Upper lobe of right lung (tissue), 1 donor: ENCODE data around the gene SFMBT2. TPM values are rescaled to one million over a fixed set of nuclear protein-coding genes. Genes with fewer than 3 reads are reported as not detected.

Experiments used
- ATAC-seq: fragments of 200-7000 bp; cut with Tn5 transposase; one replicate; pipeline ENCODE4 v1.9.1; 2020; ENCODE audit warnings: mild to moderate bottlenecking, moderate library complexity
- DNase-seq: peaks from one replicate; pipeline ENCODE4 v3.0.0-alpha.2; 2020
- H3K27ac ChIP-seq: fragments of 200-600 bp; one replicate; pipeline ENCODE4 v1.8.0; 2022
- H3K27me3 ChIP-seq: fragments of 200-600 bp; one replicate; pipeline ENCODE4 v1.8.0; 2022; ENCODE audit warnings: mild to moderate bottlenecking
- H3K36me3 ChIP-seq: fragments of 200-600 bp; one replicate; pipeline ENCODE4 v1.8.0; 2022
- H3K4me1 ChIP-seq: fragments of 200-600 bp; one replicate; pipeline ENCODE4 v1.8.0; 2022
- H3K4me3 ChIP-seq: fragments of 200-600 bp; one replicate; pipeline ENCODE4 v1.8.0; 2022; ENCODE audit warnings: mild to moderate bottlenecking
- H3K9me3 ChIP-seq: fragments of 200-600 bp; one replicate; pipeline ENCODE4 v1.8.0; 2022
- intact Hi-C: fragments of 100-400 bp; cut with DNase I; formaldehyde crosslinking; loops from one replicate; pipeline ENCODE4 v1.11.0; 2022
- total RNA-seq: library from RNA; stranded (reverse); fragmentation: NEBNext Ultra II Directional; extraction: Animal tissue kit (Norgen Biotek cat#: 25700); gene quantifications from one replicate; pipeline ENCODE4 v1.2.1, GENCODE V29; 2021
- TF ChIP-seq, protein P1 (sequence below): fragments of 200-600 bp; IDR thresholded peaks from one replicate; pipeline ENCODE4 v1.8.0; 2022; ENCODE audit warnings: antibody characterized with exemption
- donor health status: DM: no; HTN: yes; CAD: no; lungs with severe emphysema.

The SFMBT2 gene
- total RNA-seq, 1 donor from 2014 or later, result 16.1 TPM

DNA sequence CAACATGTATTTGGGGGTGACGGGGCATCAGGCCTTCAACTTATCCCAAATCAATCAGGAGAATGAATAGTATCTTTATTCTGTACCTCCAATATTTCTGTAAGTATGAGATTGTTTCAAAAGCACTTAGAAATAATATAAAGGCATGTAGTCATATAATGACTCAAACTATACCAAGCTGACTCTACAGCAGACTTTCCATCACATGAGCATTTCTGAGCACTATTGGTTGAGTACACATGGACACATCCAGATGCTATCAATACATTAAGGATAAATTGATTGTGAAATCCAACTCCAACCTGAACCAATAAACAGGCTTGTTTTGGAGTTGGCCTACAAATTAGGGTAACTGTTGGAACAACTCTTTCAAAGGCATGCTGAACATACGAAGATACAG is 229.4 kb downstream of the SFMBT2 start:
- no peaks in the 10 kb centered on the region for H3K36me3 ChIP-seq
- no peak for DNase-seq
- no peak for ATAC-seq
- intact Hi-C loops, result no loop called here
- no peak overlapping the region for H3K27ac ChIP-seq
- no peaks in the 10 kb centered on the region for H3K27me3 ChIP-seq
- H3K4me3 ChIP-seq, result no peak overlapping the region
- TF ChIP-seq, protein P1, sequence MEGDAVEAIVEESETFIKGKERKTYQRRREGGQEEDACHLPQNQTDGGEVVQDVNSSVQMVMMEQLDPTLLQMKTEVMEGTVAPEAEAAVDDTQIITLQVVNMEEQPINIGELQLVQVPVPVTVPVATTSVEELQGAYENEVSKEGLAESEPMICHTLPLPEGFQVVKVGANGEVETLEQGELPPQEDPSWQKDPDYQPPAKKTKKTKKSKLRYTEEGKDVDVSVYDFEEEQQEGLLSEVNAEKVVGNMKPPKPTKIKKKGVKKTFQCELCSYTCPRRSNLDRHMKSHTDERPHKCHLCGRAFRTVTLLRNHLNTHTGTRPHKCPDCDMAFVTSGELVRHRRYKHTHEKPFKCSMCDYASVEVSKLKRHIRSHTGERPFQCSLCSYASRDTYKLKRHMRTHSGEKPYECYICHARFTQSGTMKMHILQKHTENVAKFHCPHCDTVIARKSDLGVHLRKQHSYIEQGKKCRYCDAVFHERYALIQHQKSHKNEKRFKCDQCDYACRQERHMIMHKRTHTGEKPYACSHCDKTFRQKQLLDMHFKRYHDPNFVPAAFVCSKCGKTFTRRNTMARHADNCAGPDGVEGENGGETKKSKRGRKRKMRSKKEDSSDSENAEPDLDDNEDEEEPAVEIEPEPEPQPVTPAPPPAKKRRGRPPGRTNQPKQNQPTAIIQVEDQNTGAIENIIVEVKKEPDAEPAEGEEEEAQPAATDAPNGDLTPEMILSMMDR, result no peak
- H3K4me1 ChIP-seq, result no peaks in the 10 kb centered on the region
- no peaks in the 10 kb centered on the region for H3K9me3 ChIP-seq

DNA sequence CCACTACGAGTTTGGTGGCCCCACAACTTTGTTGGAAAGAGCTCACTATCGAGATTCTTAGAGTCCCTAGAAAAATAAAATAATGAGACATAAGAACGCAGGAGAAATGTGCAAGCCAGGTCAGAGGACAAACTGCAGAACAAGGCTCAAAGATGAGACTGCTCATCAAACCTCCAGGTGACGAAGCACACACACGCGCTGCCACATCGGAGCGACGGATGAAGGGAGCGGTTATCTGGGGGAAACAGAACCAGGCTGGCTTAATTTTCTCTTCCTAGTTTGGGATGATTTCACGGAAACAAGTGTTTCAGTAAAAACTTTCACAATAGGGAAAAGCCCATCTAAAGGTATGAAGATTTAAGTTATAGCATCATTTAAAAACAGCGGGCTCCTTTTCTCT is 231.3 kb downstream of the SFMBT2 start:
- ATAC-seq, result no peak

GRCh38 chr10:7173948-7174347 is 236.9 kb downstream of the SFMBT2 start:
- TF ChIP-seq, protein P1, result no peak
- ATAC-seq (no peak), DNase-seq (no peak)
- no peaks in the 10 kb centered on the region for H3K27me3 ChIP-seq
- intact Hi-C loops, result no loop called here
- H3K4me3 ChIP-seq, result no peak overlapping the region
- no peak overlapping the region for H3K27ac ChIP-seq
- peaks cover 28% of the 10 kb centered on the region for H3K36me3 ChIP-seq
- H3K4me1 ChIP-seq, result no peaks in the 10 kb centered on the region
- H3K9me3 ChIP-seq, result no peaks in the 10 kb centered on the region

More for the DNA sequence above, 231.3 kb downstream of the SFMBT2 start:
- DNase-seq, result no peak
- H3K4me1 ChIP-seq, result no peaks in the 10 kb centered on the region
- intact Hi-C loops, result no loop called here
- H3K36me3 ChIP-seq, result no peaks in the 10 kb centered on the region
- H3K9me3 ChIP-seq, result no peaks in the 10 kb centered on the region
- H3K27ac ChIP-seq, result no peak overlapping the region
- H3K4me3 ChIP-seq, result no peak overlapping the region
- TF ChIP-seq, protein P1, result no peak
- no peaks in the 10 kb centered on the region for H3K27me3 ChIP-seq

DNA sequence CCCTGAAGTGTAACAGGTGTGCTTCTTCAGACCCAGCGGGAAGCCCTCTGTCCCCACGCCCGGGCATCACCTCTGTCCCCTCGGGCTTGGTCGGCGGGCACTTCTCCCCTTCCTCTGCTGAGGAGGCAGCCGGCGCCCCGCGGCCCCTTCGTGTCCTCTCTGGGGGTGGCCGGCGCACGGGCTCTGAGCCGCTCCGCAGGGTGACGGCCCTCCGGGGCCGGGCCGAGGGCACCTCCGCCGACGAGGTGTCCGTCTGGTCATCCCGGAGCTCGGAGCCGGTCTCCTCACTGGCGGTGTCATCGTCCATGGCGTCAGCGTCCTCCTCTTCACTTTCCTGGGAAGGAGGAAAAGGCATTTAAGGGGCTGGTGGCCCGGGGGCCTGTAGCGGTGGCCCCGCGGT is 239.0 kb downstream of the SFMBT2 start:
- Histone ChIP-seq H3K36me3 (peaks cover 28% of the 10 kb centered on the region), H3K27me3 (no peaks in the 10 kb centered on the region), H3K27ac (no peak overlapping the region), H3K4me1 (no peaks in the 10 kb centered on the region), H3K4me3 (no peak overlapping the region), H3K9me3 (no peaks in the 10 kb centered on the region)
- ATAC-seq (no peak), DNase-seq (no peak)
- intact Hi-C loops, result no loop called here
- TF ChIP-seq, protein P1, result no peak

- TF ChIP-seq, protein P1, result no peak
- Histone ChIP-seq H3K27me3 (no peaks in the 10 kb centered on the region), H3K4me1 (no peaks in the 10 kb centered on the region), H3K4me3 (no peak overlapping the region), H3K9me3 (no peaks in the 10 kb centered on the region), H3K36me3 (peaks cover 28% of the 10 kb centered on the region), H3K27ac (no peak overlapping the region)
- no peak for ATAC-seq
- intact Hi-C loops, result no loop called here
- DNase-seq, result no peak
Observed at GRCh38 chr10:7170626-7171322, 240.1 kb downstream of the SFMBT2 start.

GRCh38 chr10:7168414-7168813 is 242.4 kb downstream of the SFMBT2 start:
- ATAC-seq, result no peak
- Histone ChIP-seq H3K27me3 (no peaks in the 10 kb centered on the region), H3K27ac (no peak overlapping the region), H3K36me3 (peaks cover 28% of the 10 kb centered on the region), H3K4me1 (no peaks in the 10 kb centered on the region), H3K4me3 (no peak overlapping the region), H3K9me3 (no peaks in the 10 kb centered on the region)
- no peak for DNase-seq
- intact Hi-C loops, result no loop called here
- TF ChIP-seq, protein P1, result no peak
